AG08395 (cell line): ENCODE results near the gene TBC1D1.
"Not testable (repeated sequence)": the region's sequence is repeated elsewhere in the genome, so short reads cannot be mapped to it uniquely, and the experiment has no call there.

Experiments
- DNase-seq: peaks from one replicate; pipeline ENCODE4 v3.0.0; 2012; ENCODE audit warnings: mixed read lengths, low spot score

The TBC1D1 gene

DNA sequence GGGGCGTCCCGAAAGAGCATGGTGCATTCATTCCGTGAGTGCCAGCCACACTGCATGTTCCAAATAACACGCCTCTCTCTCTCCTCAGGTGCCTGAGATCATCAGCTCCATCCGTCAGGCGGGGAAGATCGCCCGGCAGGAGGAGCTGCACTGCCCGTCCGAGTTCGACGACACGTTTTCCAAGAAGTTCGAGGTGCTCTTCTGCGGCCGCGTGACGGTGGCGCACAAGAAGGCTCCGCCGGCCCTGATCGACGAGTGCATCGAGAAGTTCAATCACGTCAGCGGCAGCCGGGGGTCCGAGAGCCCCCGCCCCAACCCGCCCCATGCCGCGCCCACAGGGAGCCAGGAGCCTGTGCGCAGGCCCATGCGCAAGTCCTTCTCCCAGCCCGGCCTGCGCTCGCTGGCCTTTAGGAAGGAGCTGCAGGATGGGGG is 123.6 kb downstream of the TBC1D1 start:
- no peak for DNase-seq

DNA sequence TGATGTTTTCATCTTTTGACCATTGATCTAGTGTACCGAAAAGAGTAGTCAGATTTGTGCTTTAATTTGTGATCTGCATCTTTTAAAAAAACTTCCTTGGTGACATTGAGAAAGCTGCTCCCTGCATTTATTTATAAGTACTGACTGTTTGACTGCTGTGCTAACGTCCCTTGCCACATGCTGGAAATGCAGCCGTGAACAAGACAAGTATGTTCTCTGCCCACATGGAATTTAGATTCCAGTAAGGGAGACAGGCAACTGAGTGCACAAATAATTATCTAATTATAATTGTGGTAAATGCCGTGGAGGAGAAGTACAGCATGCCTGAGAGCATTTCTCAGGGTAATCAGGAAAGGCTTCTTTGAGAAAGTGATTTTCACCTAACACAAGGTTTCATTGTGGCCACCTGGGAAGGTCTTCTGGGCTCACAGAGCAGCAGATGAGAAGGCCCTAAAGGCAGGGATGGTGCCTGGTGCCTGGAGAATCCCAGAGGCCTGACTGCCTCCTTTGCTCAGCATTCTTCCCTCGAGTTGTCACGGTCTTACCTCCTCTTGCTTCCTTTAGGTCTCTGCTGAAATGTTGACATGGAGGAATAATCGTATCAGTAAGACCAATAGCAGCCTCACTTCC is 125.1 kb downstream of the TBC1D1 start:
- DNase-seq, result peak; percentile 26

- no peak for DNase-seq
Observed at GRCh38 chr4:38016698-38017097, 125.8 kb downstream of the TBC1D1 start.

- DNase-seq, result no peak
Observed at GRCh38 chr4:38017609-38018008, 126.7 kb downstream of the TBC1D1 start.

DNA sequence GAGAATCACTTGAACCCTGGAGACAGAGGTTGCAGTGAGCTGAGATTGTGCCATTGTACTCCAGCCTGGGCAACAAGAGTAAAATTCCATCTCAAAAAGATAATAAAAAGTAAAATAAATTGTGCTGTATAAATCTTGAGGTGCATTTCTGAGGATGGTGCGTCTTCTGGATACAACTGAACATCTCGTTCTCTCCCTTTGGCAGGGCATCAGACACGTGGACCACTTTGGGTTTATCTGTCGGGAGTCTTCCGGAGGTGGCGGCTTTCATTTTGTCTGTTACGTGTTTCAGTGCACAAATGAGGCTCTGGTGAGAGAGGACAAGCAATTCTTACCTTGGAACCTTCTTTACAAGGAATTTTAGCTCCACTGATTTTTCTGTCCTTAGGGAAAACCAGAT is 129.5 kb downstream of the TBC1D1 start:
- no peak for DNase-seq

DNA sequence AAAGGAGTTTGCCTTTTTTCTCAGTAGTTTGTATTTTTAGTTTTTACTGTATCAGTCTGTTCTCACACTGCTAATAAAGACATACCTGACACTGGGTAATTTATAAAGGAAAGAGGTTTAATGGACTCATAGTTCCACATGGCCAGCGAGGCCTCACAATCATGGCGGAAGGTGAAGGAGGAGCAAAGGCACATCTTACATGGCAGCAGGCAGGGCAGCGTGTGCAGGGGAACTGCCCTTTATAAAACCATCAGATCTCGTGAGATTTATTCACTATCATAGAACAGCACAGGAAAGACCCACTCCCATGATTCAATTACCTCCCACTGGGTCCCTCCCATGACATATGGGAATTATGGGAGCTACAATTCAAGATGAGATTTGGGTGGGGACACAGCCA is 130.1 kb downstream of the TBC1D1 start:
- DNase-seq, result not testable (repeated sequence)

DNA sequence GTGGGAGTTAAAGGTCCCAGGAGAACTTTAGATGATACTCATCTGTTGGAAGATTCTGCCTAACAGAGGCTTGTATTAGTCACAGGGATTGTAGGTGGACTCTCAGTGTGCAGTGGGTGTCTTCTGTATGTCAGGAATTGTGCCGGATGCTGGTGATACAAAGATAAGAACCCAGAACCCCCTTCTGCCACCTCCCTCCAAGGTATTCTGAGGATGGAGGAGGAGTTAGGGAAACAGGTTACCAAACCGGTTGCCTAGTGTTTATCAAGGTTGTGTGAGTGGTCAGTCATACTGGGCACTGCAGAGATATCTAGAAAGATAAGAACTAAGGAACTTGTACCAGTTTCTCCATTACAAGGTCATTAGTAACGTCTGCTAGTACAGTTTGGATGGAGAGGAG is 130.9 kb downstream of the TBC1D1 start:
- DNase-seq, result no peak

DNA sequence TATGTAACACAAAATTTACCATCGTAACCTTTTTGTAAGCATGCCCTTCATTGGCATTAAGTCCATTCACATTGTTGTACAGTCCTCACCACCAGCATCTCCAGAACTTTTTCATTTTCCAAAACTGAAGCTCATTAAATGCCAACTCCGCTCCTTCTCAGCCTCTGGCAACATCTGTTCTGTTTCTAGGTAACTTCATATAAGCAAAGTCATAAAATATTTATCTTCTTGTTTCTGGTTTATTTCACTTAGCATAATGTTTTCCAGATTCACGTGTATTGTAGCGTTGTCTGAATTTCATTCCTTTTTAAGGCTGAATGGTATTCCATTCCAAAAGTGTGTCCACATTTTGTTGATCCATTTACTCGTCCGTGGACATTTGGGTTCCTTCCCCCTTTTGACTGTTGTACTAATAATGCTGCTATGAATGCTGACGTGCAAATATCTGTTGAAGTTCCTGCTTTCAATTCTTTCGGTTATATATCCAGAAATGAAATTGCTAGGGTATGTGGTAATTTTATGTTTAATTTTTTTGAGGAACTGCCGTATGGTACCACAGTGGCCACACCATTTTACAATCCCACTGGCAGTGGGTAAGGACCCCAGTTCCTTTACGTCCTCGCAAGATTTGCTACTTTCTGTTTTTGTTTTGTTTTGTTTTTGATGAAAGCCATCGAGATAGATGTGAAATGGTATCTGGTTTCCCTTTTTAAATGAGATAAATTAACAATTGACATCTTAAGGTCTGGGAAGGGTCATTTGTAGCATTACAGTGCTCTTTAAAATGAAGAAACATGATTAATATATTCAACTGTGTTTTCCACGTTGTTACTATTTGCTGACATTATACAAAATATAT is 132.7 kb downstream of the TBC1D1 start:
- no peak for DNase-seq

GRCh38 chr4:38024206-38024509 is 133.3 kb downstream of the TBC1D1 start:
- DNase-seq, result no peak

DNA sequence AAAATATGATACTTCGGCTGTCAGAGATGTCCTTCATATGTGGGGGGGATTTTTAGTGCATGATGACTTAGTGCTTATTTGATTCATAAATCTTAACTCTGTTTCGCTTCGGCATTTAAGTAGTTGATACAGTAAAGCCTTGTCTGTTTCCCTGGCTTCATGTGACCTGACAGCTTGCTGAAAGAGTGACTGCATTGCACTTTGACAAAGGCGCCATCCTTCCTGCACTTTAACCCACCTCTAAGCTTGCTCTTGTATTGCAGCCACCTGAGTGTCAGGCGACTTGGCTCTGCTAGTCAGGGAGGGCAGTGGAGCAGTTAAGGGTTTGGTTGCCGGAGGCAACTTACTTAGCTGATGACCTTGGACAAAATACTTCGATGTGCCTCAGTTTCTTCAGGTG is 134.8 kb downstream of the TBC1D1 start:
- DNase-seq, result no peak

- no peak for DNase-seq
Observed at GRCh38 chr4:38026158-38026740, 135.4 kb downstream of the TBC1D1 start.

GRCh38 chr4:38030023-38030422 is 139.1 kb downstream of the TBC1D1 start:
- no peak for DNase-seq

DNA sequence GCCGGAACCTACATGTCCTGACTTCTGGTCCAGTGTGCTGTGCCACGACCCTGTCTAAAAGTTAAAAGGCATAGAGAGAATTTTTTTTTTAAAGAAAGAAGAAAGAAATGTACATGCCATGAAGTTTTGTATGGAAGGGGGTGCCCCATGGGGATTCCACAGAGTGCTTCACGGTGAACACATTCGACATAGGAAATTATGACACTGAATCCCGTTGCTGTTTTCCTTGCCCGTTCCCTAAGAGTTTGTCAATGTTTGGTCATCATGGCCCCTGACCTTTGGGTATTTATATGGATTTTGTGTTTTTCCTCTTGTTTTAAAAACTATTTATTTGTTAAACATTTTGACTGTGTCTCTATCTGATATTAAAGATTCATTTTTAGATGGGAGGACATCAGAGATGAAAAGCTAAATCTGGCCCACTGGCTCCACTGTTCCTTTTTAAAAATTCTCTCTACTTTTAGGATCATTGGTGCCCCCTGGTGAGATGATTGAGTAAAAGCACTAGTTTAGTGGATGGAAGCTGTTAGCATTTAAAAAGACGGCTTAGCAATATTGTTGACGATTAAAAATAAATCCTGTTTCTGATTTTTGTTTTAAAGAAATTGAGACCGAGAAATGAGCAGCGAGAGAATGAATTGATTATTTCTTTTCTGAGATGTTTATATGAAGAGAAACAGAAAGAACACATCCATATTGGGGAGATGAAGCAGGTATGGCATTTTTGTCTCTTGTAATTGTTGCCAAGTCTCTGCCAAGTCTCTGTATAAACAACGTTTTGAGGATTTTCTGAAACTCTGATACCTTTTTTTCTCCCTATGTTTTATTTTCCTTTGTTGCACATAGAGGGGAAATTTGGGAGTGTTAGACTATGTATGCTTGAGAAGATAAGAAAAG is 144.3 kb downstream of the TBC1D1 start:
- peak; percentile 74 for DNase-seq

- no peak for DNase-seq
Observed at GRCh38 chr4:38036548-38036947, 145.7 kb downstream of the TBC1D1 start.

DNA sequence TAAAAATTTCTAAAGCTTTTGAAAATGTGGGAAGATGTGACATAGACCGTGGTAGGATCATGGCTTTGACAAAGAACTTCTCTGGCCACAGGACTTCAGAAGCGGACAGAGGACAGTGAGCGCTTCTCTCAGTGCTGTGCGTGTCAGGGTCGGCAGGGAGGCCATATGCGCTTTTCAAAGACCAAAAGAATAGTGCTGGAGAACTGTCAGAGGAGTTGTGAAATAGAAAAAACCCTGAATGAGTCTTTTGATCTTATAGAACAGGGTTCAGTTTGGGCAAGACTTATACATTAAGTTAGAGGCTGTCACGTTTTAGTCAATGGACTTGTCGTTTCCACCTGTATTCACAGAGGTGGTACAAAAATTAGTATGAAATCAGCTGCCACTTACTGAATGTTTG is 146.7 kb downstream of the TBC1D1 start:
- no peak for DNase-seq

DNA sequence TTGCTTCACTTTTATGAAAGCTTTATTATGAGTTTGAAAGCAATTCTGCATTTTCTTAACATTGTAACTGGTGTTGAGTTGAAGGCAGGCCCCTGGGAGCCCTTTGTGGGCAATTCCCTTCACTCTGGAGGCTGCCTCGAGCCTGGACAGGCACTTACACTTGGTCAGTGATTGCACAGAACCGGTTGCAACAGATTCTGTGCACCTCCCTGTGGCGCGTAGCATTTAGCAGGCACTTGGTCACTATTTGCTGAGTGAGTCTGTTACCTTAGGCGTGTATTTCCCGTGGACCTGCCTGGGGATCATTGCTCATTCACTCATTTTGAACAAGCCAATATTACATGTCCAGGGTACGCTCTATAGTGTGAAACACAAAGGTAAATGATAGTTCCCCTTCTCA is 149.7 kb downstream of the TBC1D1 start:
- DNase-seq, result no peak

DNA sequence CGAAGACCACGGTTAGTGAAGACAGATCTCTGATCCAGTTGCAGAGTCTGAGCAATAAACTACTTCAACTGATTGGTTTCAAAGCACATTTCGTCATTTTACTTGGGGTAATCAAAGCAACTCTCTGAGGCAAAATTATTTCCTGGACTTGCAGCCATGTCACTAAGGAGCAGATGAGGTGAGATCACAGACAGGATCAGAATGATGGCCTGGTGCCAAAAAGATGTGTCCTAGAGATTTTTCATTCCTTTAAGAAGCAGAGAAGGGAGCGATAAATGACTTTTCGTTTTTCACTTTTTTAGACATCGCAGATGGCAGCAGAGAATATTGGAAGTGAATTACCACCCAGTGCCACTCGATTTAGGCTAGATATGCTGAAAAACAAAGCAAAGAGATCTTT is 153.2 kb downstream of the TBC1D1 start:
- no peak for DNase-seq

DNA sequence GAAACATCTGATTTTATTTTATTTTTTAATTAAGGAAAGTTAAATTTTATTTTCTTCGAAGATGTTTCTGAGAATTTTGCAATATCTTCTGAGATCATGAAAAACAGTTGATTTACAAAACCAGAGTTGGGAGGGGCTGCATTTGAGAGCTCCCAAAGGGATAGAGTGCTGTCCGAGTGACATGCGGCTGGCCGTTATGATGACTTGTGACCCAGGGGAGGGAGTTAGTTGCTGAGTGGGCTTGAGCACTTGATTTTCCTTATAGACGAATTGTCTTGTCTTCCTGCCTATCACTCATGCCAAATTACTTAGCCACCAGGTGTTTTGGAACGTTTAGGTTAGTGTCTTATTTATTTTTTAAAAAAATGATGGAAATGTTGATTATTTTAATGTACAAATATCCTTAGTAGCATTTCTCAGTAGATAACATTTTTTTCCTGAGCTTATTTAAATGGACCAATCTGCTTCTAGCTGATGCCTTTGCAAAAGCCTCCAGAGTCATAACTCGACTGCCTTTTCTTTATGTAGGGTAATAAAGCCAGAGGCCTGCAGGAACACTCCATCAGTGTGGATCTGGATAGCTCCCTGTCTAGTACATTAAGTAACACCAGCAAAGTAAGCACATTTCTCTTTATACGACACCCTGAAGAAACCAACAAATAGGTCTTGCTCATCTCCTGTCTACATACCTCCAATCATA is 154.6 kb downstream of the TBC1D1 start:
- DNase-seq, result no peak

DNA sequence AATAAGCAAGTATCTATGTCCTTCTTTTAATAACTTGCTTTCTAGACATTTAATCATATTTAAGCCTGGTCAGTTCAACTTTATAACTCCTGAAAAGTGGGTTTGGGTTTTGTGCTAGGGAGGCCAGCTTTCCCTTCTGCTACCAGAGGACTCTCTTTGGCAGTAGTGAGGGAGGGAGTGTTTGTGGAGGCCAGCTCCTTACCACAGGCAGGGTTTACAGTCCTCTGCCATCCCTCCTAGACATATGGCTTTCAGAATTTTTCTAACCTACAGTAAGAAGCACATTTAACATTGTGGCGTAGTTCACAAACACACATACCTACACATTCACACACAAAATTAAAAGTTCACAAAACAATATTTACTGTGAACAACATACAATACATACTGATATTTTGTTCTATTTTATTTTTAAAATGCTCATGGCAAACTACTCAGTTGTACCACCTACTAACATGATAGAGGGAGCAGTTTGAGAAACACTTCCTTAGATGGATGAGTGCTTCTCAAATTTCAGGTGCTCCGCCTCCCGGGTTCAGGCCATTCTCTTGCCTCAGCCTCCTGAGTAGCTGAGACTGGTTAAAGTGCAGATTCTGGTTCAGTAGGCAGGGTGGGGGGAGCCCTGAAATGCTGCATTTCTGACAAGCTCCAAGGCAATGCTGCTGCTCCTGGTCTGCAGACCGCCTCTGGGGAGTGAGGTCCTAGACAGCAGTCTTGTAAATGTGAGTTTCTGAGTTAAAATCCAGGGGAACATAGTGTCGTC is 156.0 kb downstream of the TBC1D1 start:
- DNase-seq, result no peak

GRCh38 chr4:38049545-38050170 is 158.8 kb downstream of the TBC1D1 start:
- DNase-seq, result no peak
